ENCODE data around the gene ZCCHC9.

Gene ZCCHC9

GRCh38 chr5:81305785-81306184 lies 4.4 kb downstream of the ZCCHC9 start:
- Histone ChIP-seq H3K36me3 (ENCODE audit: control insufficient read depth, insufficient read depth, low read length) (peaks cover 27% of the 10 kb centered on the region), H3K9me3 (ENCODE audit: control insufficient read depth, low read length) (no peaks in the 10 kb centered on the region), H3K4me1 (ENCODE audit: control insufficient read depth, insufficient read depth, low read length, poor library complexity, severe bottlenecking) (no peaks in the 10 kb centered on the region), H3K27ac (ENCODE audit: low read depth, low read length, severe bottlenecking) (no peak overlapping the region), H3K4me3 (ENCODE audit: extremely low read depth, insufficient read depth, low read length, poor library complexity, severe bottlenecking) (no peak overlapping the region)

DNA sequence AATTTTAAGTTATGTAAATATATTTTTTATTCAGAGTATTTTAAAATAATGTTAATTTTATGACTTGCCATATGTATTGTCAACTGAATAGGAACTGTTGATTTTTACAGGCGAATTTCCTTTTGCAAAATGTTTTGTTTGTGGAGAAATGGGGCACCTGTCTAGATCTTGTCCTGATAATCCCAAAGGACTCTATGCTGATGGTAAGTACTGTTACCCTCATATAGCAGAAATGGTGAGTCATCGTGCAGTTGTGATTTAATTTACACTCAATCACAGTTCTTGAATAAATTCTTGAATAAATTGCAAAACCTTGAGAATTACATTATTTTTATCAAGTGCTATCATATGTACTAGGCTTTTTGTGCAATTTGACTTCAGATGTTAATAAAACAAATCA lies 7.4 kb downstream of the ZCCHC9 start:
- no peaks in the 10 kb centered on the region for H3K9me3 ChIP-seq (ENCODE audit: control insufficient read depth, low read length)
- WGBS, 2 experiments (ENCODE audit: insufficient coverage in 2 of 2), result 100% methylated on average over 1 of the region's 2 CpGs; no CpG with 5 or more reads in 1 of the 2 experiments
- H3K4me3 ChIP-seq (ENCODE audit: extremely low read depth, insufficient read depth, low read length, poor library complexity, severe bottlenecking), result no peak overlapping the region
- H3K36me3 ChIP-seq (ENCODE audit: control insufficient read depth, insufficient read depth, low read length), result peaks cover 52% of the 10 kb centered on the region
- no peaks in the 10 kb centered on the region for H3K4me1 ChIP-seq (ENCODE audit: control insufficient read depth, insufficient read depth, low read length, poor library complexity, severe bottlenecking)
- H3K27ac ChIP-seq (ENCODE audit: low read depth, low read length, severe bottlenecking), result no peak overlapping the region

GRCh38 chr5:81310402-81311063 lies 9.1 kb downstream of the ZCCHC9 start:
- H3K27ac ChIP-seq (ENCODE audit: low read depth, low read length, severe bottlenecking), result no peak overlapping the region
- H3K4me1 ChIP-seq (ENCODE audit: control insufficient read depth, insufficient read depth, low read length, poor library complexity, severe bottlenecking), result no peaks in the 10 kb centered on the region
- H3K9me3 ChIP-seq (ENCODE audit: control insufficient read depth, low read length), result no peaks in the 10 kb centered on the region
- no CpG with 5 or more reads among the region's 1 CpG for WGBS, 2 experiments (ENCODE audit: insufficient coverage in 2 of 2)
- no peak overlapping the region for H3K4me3 ChIP-seq (ENCODE audit: extremely low read depth, insufficient read depth, low read length, poor library complexity, severe bottlenecking)
- peaks cover 49% of the 10 kb centered on the region for H3K36me3 ChIP-seq (ENCODE audit: control insufficient read depth, insufficient read depth, low read length)

GRCh38 chr5:81313278-81313677 lies 11.9 kb downstream of the ZCCHC9 start:
- Histone ChIP-seq H3K4me3 (ENCODE audit: extremely low read depth, insufficient read depth, low read length, poor library complexity, severe bottlenecking) (no peak overlapping the region), H3K9me3 (ENCODE audit: control insufficient read depth, low read length) (no peaks in the 10 kb centered on the region), H3K27ac (ENCODE audit: low read depth, low read length, severe bottlenecking) (no peak overlapping the region), H3K4me1 (ENCODE audit: control insufficient read depth, insufficient read depth, low read length, poor library complexity, severe bottlenecking) (no peaks in the 10 kb centered on the region), H3K36me3 (ENCODE audit: control insufficient read depth, insufficient read depth, low read length) (peaks cover 44% of the 10 kb centered on the region)

DNA sequence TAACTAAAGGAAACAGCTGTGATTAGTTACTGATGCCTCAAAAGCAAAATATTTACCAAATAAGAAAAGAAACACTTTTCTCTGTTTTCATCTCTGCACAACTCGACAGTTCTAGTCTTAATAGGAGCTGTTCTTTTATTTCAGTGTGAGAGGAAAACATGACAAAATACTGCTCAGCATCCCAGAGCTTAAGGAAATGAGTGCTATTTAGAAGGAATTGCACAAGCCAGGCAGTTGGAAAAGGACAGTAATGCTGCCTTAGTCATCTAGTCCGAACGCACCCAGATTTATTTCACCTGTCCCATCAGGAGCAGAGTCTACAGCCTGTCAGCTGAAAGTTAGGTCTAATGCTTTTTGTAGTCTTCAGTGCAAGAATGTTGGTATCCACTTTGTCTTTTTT lies 12.3 kb downstream of the ZCCHC9 start:
- Histone ChIP-seq H3K4me1 (ENCODE audit: control insufficient read depth, insufficient read depth, low read length, poor library complexity, severe bottlenecking) (no peaks in the 10 kb centered on the region), H3K9me3 (ENCODE audit: control insufficient read depth, low read length) (no peaks in the 10 kb centered on the region), H3K27ac (ENCODE audit: low read depth, low read length, severe bottlenecking) (no peak overlapping the region), H3K36me3 (ENCODE audit: control insufficient read depth, insufficient read depth, low read length) (peaks cover 42% of the 10 kb centered on the region), H3K4me3 (ENCODE audit: extremely low read depth, insufficient read depth, low read length, poor library complexity, severe bottlenecking) (no peak overlapping the region)
- WGBS, 2 experiments (ENCODE audit: insufficient coverage in 2 of 2), result 93 to 96% methylated on average over 3 of the region's 3 CpGs

GRCh38 chr5:81314581-81314980 lies 13.2 kb downstream of the ZCCHC9 start:
- no peak overlapping the region for H3K27ac ChIP-seq (ENCODE audit: low read depth, low read length, severe bottlenecking)
- H3K36me3 ChIP-seq (ENCODE audit: control insufficient read depth, insufficient read depth, low read length), result peaks cover 42% of the 10 kb centered on the region
- no peak overlapping the region for H3K4me3 ChIP-seq (ENCODE audit: extremely low read depth, insufficient read depth, low read length, poor library complexity, severe bottlenecking)
- 92 to 93% methylated on average over 3 of the region's 3 CpGs for WGBS, 2 experiments (ENCODE audit: insufficient coverage in 2 of 2)
- no peaks in the 10 kb centered on the region for H3K9me3 ChIP-seq (ENCODE audit: control insufficient read depth, low read length)
- no peaks in the 10 kb centered on the region for H3K4me1 ChIP-seq (ENCODE audit: control insufficient read depth, insufficient read depth, low read length, poor library complexity, severe bottlenecking)

- Histone ChIP-seq H3K4me1 (ENCODE audit: control insufficient read depth, insufficient read depth, low read length, poor library complexity, severe bottlenecking) (no peaks in the 10 kb centered on the region), H3K27ac (ENCODE audit: low read depth, low read length, severe bottlenecking) (no peak overlapping the region), H3K36me3 (ENCODE audit: control insufficient read depth, insufficient read depth, low read length) (peaks cover 37% of the 10 kb centered on the region), H3K9me3 (ENCODE audit: control insufficient read depth, low read length) (no peaks in the 10 kb centered on the region), H3K4me3 (ENCODE audit: extremely low read depth, insufficient read depth, low read length, poor library complexity, severe bottlenecking) (no peak overlapping the region)
- no CpG with 5 or more reads among the region's 1 CpG for WGBS, 2 experiments (ENCODE audit: insufficient coverage in 2 of 2)
Observed at GRCh38 chr5:81315336-81315735, 13.9 kb downstream of the ZCCHC9 start.

DNA sequence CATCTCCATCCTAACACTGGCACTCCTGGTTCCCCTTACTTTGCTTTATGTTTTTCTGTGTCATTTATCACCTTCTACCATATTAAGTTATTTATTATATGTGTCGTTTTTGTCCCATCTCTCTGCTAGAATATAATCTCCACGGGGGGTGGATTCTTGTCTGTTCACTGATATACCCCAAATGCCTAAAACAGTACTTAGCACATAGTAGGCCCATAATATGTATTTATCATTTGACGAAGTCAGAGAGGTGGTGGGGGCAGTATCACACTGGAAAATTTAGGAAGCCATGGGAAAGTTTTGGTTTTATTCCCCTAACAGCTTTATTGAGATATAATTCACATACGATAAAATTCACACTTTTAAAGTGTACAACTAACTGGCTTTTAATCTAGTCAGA lies 14.4 kb downstream of the ZCCHC9 start:
- Histone ChIP-seq H3K4me1 (ENCODE audit: control insufficient read depth, insufficient read depth, low read length, poor library complexity, severe bottlenecking) (no peaks in the 10 kb centered on the region), H3K9me3 (ENCODE audit: control insufficient read depth, low read length) (no peaks in the 10 kb centered on the region), H3K27ac (ENCODE audit: low read depth, low read length, severe bottlenecking) (no peak overlapping the region), H3K36me3 (ENCODE audit: control insufficient read depth, insufficient read depth, low read length) (peaks cover 32% of the 10 kb centered on the region), H3K4me3 (ENCODE audit: extremely low read depth, insufficient read depth, low read length, poor library complexity, severe bottlenecking) (no peak overlapping the region)
- WGBS, 2 experiments (ENCODE audit: insufficient coverage in 2 of 2), result 78 to 100% methylated on average over 1 of the region's 4 CpGs

GRCh38 chr5:81316571-81316970 lies 15.2 kb downstream of the ZCCHC9 start:
- Histone ChIP-seq H3K36me3 (ENCODE audit: control insufficient read depth, insufficient read depth, low read length) (peaks cover 26% of the 10 kb centered on the region), H3K9me3 (ENCODE audit: control insufficient read depth, low read length) (no peaks in the 10 kb centered on the region), H3K27ac (ENCODE audit: low read depth, low read length, severe bottlenecking) (no peak overlapping the region), H3K4me1 (ENCODE audit: control insufficient read depth, insufficient read depth, low read length, poor library complexity, severe bottlenecking) (no peaks in the 10 kb centered on the region), H3K4me3 (ENCODE audit: extremely low read depth, insufficient read depth, low read length, poor library complexity, severe bottlenecking) (no peak overlapping the region)
- WGBS, 2 experiments (ENCODE audit: insufficient coverage in 2 of 2), result no CpG with 5 or more reads among the region's 2 CpGs

DNA sequence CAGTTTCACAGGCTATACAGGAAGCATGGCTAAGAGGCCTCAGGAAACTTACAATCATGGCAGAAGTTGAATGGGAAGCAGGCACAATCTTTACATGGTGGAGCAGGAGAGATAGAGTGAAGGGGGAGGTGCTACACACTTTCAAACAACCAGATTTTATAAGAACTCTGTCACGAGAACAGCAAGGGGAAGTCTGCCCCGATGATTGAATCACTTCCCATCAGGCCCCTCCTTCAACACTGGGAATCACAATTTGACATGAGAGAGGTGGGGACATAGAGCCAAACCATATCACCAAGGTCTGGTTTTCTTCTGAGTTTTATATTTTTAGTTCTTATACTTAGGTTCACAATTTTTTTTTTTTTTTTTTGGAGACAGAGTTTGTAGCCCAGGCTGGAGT lies 16.1 kb downstream of the ZCCHC9 start:
- H3K9me3 ChIP-seq (ENCODE audit: control insufficient read depth, low read length), result no peaks in the 10 kb centered on the region
- WGBS, 2 experiments (ENCODE audit: insufficient coverage in 2 of 2), result no CpG with 5 or more reads among the region's 2 CpGs
- no peak overlapping the region for H3K4me3 ChIP-seq (ENCODE audit: extremely low read depth, insufficient read depth, low read length, poor library complexity, severe bottlenecking)
- no peak overlapping the region for H3K27ac ChIP-seq (ENCODE audit: low read depth, low read length, severe bottlenecking)
- H3K36me3 ChIP-seq (ENCODE audit: control insufficient read depth, insufficient read depth, low read length), result peaks cover 16% of the 10 kb centered on the region
- H3K4me1 ChIP-seq (ENCODE audit: control insufficient read depth, insufficient read depth, low read length, poor library complexity, severe bottlenecking), result no peaks in the 10 kb centered on the region

DNA sequence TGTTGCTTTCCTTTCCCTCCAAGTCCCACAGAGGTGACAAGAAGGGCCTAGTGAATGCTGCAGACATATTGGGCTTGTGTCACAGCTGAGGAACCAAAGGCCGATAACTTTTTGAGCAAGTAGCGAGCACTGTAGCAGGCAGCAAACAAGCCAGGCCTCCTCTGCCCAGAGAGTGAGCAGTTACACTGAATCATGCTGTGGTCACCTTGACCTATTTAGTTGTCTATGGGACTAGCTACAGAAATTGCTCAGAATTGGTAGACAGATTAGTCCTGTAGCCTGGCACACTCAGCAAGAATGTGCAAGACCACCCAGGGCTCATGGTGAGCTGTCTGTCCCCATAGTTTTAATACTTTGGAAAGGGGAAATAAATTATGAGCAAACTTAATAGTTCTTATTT lies 25.2 kb downstream of the ZCCHC9 start:
- Histone ChIP-seq H3K27ac (ENCODE audit: low read depth, low read length, severe bottlenecking) (no peak overlapping the region), H3K4me3 (ENCODE audit: extremely low read depth, insufficient read depth, low read length, poor library complexity, severe bottlenecking) (no peak overlapping the region), H3K36me3 (ENCODE audit: control insufficient read depth, insufficient read depth, low read length) (no peaks in the 10 kb centered on the region), H3K4me1 (ENCODE audit: control insufficient read depth, insufficient read depth, low read length, poor library complexity, severe bottlenecking) (no peaks in the 10 kb centered on the region), H3K9me3 (ENCODE audit: control insufficient read depth, low read length) (no peaks in the 10 kb centered on the region)
- 92 to 100% methylated on average over 2 of the region's 2 CpGs for WGBS, 2 experiments (ENCODE audit: insufficient coverage in 2 of 2)
